ENCODE measurements around the gene PHACTR4. TPM values are rescaled to one million over a fixed set of nuclear protein-coding genes. Genes with fewer than 3 reads are reported as not detected.

PHACTR4 gene
- total and polyA plus RNA-seq, 10 of the 15 experiments (the other 5 are each of a cell fraction or from before 2014, with no cell fraction given) = 8.9 to 34.2 (median 12.5) TPM

DNA sequence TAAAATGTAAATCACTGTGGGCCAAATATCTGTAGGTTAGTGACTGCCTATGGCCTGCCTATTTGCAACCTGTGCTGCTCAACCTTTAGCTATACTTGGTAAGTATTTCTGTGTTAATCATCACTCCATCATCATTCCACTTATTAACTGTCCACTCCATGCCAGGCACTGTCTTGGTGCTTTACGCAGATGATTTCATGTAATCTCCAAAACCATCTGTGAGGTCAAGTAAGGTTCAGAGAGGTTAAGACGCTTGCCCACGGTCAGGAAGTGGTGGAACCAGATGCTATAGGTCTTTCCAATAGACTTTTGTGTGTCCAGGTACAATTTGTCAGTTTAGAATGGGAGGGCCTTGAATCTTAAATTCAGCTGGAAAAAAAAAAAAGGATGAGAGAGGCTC, 10.8 kb upstream of the PHACTR4 start:
- TF ChIP-seq NR2C1 (IDR thresholded peaks at IDR 0.05) (no peak), JUND (IDR thresholded peaks at IDR 0.05; ENCODE audit: low read depth, low read length) (no peak), STAT1 (conservative IDR thresholded peaks at IDR 0.05) (no peak), SUPT20H (IDR thresholded peaks at IDR 0.05; ENCODE audit: borderline replicate concordance, control insufficient read depth, low read depth, low read length) (no peak), CBX5 (IDR thresholded peaks at IDR 0.05; ENCODE audit: low read depth) (no peak), GATAD2B (conservative IDR thresholded peaks at IDR 0.05; ENCODE audit: low read depth) (no peak), ZNF207 (IDR thresholded peaks at IDR 0.05; ENCODE audit: borderline replicate concordance) (no peak)
- DNase-seq (ENCODE audit: low read depth, low spot score) (no peak), ATAC-seq (no peak), FAIRE-seq (no peak)
- Histone ChIP-seq H3K27ac (ENCODE audit: control insufficient read depth, insufficient read depth) (no peak overlapping the region), H3K79me2 (ENCODE audit: control insufficient read depth, insufficient read depth, low read length) (no peaks in the 10 kb centered on the region), H3K4me1 (ENCODE audit: control insufficient read depth, insufficient read depth, low read length) (no peaks in the 10 kb centered on the region), H3K9ac (ENCODE audit: control insufficient read depth, insufficient read depth, low read length) (no peak overlapping the region), H3K36me3 (ENCODE audit: control insufficient read depth in 2 of 2, insufficient read depth in 2 of 2, low read length in 1 of 2) (no peaks in the 10 kb centered on the region), H2AFZ (ENCODE audit: control insufficient read depth, low read depth, low read length) (no peak overlapping the region), H3K27me3 (replicated peaks in 1 of 2; ENCODE audit: control insufficient read depth in 2 of 2, insufficient read depth in 2 of 2, low read length in 1 of 2) (no peaks in the 10 kb centered on the region), H3K9me3 (replicated peaks; ENCODE audit: control insufficient read depth, insufficient read depth, low read length) (no peaks in the 10 kb centered on the region), H3K4me2 (ENCODE audit: control insufficient read depth, insufficient read depth) (no peak overlapping the region), H3K4me3 (no peak overlapping the region), H4K20me1 (ENCODE audit: control insufficient read depth, insufficient read depth) (no peaks in the 10 kb centered on the region)
- 47% methylated on average over 3 of the region's 3 CpGs for WGBS (ENCODE audit: insufficient coverage, insufficient replicate concordance, low lambda C conversion rate, missing lambda C conversion rate)
- in situ Hi-C loops (cut with MboI) (no loop called here), intact Hi-C loops (cut with micrococcal nuclease; ENCODE audit: unreplicated experiment) (loop anchor here (2.0 kb wide), 2 partner anchors 110 to 244 kb away; no protein-coding TSS in a partner anchor)
- ChIA-PET CTCF (interaction anchor here (0.6 to 10.3 kb wide), 19 partner anchors 9 to 526 kb away, joined by 3 to 138 read pairs (median 6); partner anchors contain the start of genes PHACTR4 and PTAFR), RAD21 (ENCODE audit: unreplicated experiment) (interaction anchor here (1.4 to 3.1 kb wide), 6 partner anchors 15 to 386 kb away, joined by 3 to 31 read pairs (median 8); no protein-coding TSS in a partner anchor), POLR2A (no interaction called here), SMC1A (ENCODE audit: uncharacterized antibody, unreplicated experiment) (interaction anchor here (0.7 to 4.8 kb wide), 12 partner anchors 10 to 520 kb away, joined by 3 to 48 read pairs (median 4); no protein-coding TSS in a partner anchor)
- BruUV-seq (replicated peaks) = no TSS peak
